ENCODE results near the gene PDCD4. TPM values are rescaled to one million over a fixed set of nuclear protein-coding genes. Genes with fewer than 3 reads are reported as not detected.
A peak's percentile ranks its signal among the peaks of the same experiment; 100 is the strongest.

The PDCD4 gene
- total and polyA plus RNA-seq, 9 of the 15 experiments (the other 6 are each of a cell fraction or from before 2014, with no cell fraction given), result 12.9 to 44.1 (median 33.7) TPM

- POLR2A ChIA-PET, result interaction anchor here (1.2 kb wide), 1 partner anchor 10 kb away, joined by 5 read pairs; the partner anchor contains the start of gene PDCD4
- H3K36me3 ChIP-seq (ENCODE audit: control insufficient read depth, insufficient read depth, low read length), result no peaks in the 10 kb centered on the region
Measured at GRCh38 chr10:110861476-110861875, 10.3 kb upstream of the PDCD4 start.

More at GRCh38 chr10:110861476-110861875, 10.3 kb upstream of the PDCD4 start:
- Histone ChIP-seq H3K9me3 (replicated peaks; ENCODE audit: control insufficient read depth, insufficient read depth, low read depth, low read length) (no peaks in the 10 kb centered on the region), H3K27me3 (ENCODE audit: control insufficient read depth in 2 of 2, insufficient read depth in 2 of 2, low read length in 2 of 2) (no peaks in the 10 kb centered on the region), H3K4me3 (no peak overlapping the region), H3K79me2 (ENCODE audit: control insufficient read depth, insufficient read depth, low read length) (no peaks in the 10 kb centered on the region), H4K20me1 (replicated peaks; ENCODE audit: control insufficient read depth, insufficient read depth, low read length) (no peaks in the 10 kb centered on the region), H3K9me1 (ENCODE audit: control insufficient read depth, insufficient read depth, low read length) (no peaks in the 10 kb centered on the region), H3K27ac (ENCODE audit: extremely low read depth, low read depth, low read length) (no peak overlapping the region), H3K4me2 (ENCODE audit: insufficient read depth, low read length) (no peak overlapping the region), H2AFZ (ENCODE audit: low read depth, low read length) (no peak overlapping the region), H3K9ac (ENCODE audit: insufficient read depth in 1 of 2, low read depth in 2 of 2, low read length in 2 of 2) (no peak overlapping the region; a peak in 1 of 4 replicates), H3K4me1 (replicated peaks in 1 of 2; ENCODE audit: control insufficient read depth in 2 of 2, insufficient read depth in 2 of 2, low read length in 2 of 2) (peaks cover 26 to 70% of the 10 kb centered on the region in 2 experiments)
- BruUV-seq (replicated peaks), result no TSS peak
- intact Hi-C loops (cut with micrococcal nuclease), result no loop called here
- 85% methylated on average over 2 of the region's 2 CpGs for WGBS (ENCODE audit: insufficient coverage, low coverage, missing lambda C conversion rate)
- CTCF ChIA-PET (ENCODE audit: low intra/inter-chr PET ratio), result no interaction called here
- no peak for TF ChIP-seq LEF1 (IDR thresholded peaks at IDR 0.05)
- TF ChIP-seq ETS2 (tag; IDR thresholded peaks at IDR 0.05; ENCODE audit: borderline replicate concordance, poor library complexity, severe bottlenecking), result no peak
- TF ChIP-seq ZNF12 (CRISPR knock-in tag; IDR thresholded peaks at IDR 0.05), result no peak
- no peak for TF ChIP-seq SRSF7 (optimal IDR thresholded peaks at IDR 0.05; ENCODE audit: low read depth, low read length)
- no peak for TF ChIP-seq RHOXF2B (CRISPR knock-in tag; conservative IDR thresholded peaks at IDR 0.05)
- TF ChIP-seq ZNF224 (CRISPR knock-in tag; IDR thresholded peaks at IDR 0.05), result no peak
- no peak for TF ChIP-seq ZNF589 (CRISPR knock-in tag; IDR thresholded peaks at IDR 0.05; ENCODE audit: low read depth)
- TF ChIP-seq ZSCAN32 (CRISPR knock-in tag; IDR thresholded peaks at IDR 0.05), result no peak
- no peak for TF ChIP-seq PATZ1 (CRISPR knock-in tag; IDR thresholded peaks at IDR 0.05; ENCODE audit: borderline replicate concordance)
- TF ChIP-seq HLTF (IDR thresholded peaks at IDR 0.05), result no peak
- no peak for TF ChIP-seq SNRNP70 (optimal IDR thresholded peaks at IDR 0.05; ENCODE audit: low read depth, low read length)
- TF ChIP-seq RBM25 (IDR thresholded peaks at IDR 0.05; ENCODE audit: low read depth, low read length, severe bottlenecking), result peak; percentile 67
- peak; percentile 52; the same call in 1 of the 2 replicates for TF ChIP-seq ADNP (tag; IDR thresholded peaks at IDR 0.05)
- TF ChIP-seq CSDE1 (IDR thresholded peaks at IDR 0.05), result no peak
- no peak for TF ChIP-seq SMARCA5 (IDR thresholded peaks at IDR 0.05)
- ATAC-seq, result no peak
- in situ Hi-C loops (cut with MboI), result no loop called here
- DNase-seq (ENCODE audit: extremely low read depth in 1 of 4, low spot score in 3 of 4), result no peak
- no peak for FAIRE-seq
